Urinary bladder (tissue), 4 donors: ENCODE results near the gene VIPR1. TPM values are rescaled to one million over a fixed set of nuclear protein-coding genes. Genes with fewer than 3 reads are reported as not detected.
A peak's percentile ranks its signal among the peaks of the same experiment; 100 is the strongest.
"Not testable (repeated sequence)": the region's sequence is repeated elsewhere in the genome, so short reads cannot be mapped to it uniquely, and the experiment has no call there.

ENCODE experiments used
- DNase-seq: peaks from one replicate; pipeline ENCODE4 v3.0.0-alpha.2; 2015; ENCODE audit errors: extremely low spot score
- H3K27ac ChIP-seq: one replicate; pipeline ENCODE4 v1.5.1; 2013; ENCODE audit warnings: low read depth, mild to moderate bottlenecking, moderate library complexity
- H3K36me3 ChIP-seq: one replicate; pipeline ENCODE4 v1.6.1; 2013; ENCODE audit warnings: mild to moderate bottlenecking, moderate library complexity; ENCODE audit not compliant: insufficient read depth
- H3K4me1 ChIP-seq: one replicate; pipeline ENCODE4 v1.6.1; 2013; ENCODE audit warnings: mild to moderate bottlenecking, moderate library complexity; ENCODE audit not compliant: insufficient read depth
- H3K4me3 ChIP-seq: one replicate; pipeline ENCODE4 v1.5.1; 2013; ENCODE audit warnings: low read depth, low read length
- WGBS: extraction: QIAGEN DNeasy Blood & Tissue Kit; methylation state at CpG from one replicate; pipeline ENCODE4 v1.1.7; 2013; 5-methylcytosine and 5-hydroxymethylcytosine counted together
- polyA plus RNA-seq: library from polyadenylated mRNA; stranded (reverse); fragments of 200-250 nt; gene quantifications from one replicate; pipeline ENCODE4 v1.2.3, GENCODE V29; 2013
- small RNA-seq: library from RNA; depleted of rRNA; stranded (forward); fragments of <200 nt; gene quantifications from one replicate; pipeline ENCODE3, GENCODE V24; 2014
- total RNA-seq: library from RNA; depleted of rRNA; stranded (reverse); fragments of >200 nt; gene quantifications from one replicate; pipeline ENCODE4 v1.2.3, GENCODE V29; 2014
- donor health status: healthy with polysubstance abuse.
- donor health status: healthy.

The VIPR1 gene
- total and polyA plus RNA-seq, 2 donors = 5.2 to 6.2 TPM

GRCh38 chr3:42575137-42575741 lies 72.8 kb downstream of the VIPR1 start:
- H3K4me1 ChIP-seq = no peaks in the 10 kb centered on the region
- no peak for DNase-seq
- H3K36me3 ChIP-seq = no peaks in the 10 kb centered on the region
- H3K27ac ChIP-seq = no peak overlapping the region
- H3K4me3 ChIP-seq = no peak overlapping the region

DNA sequence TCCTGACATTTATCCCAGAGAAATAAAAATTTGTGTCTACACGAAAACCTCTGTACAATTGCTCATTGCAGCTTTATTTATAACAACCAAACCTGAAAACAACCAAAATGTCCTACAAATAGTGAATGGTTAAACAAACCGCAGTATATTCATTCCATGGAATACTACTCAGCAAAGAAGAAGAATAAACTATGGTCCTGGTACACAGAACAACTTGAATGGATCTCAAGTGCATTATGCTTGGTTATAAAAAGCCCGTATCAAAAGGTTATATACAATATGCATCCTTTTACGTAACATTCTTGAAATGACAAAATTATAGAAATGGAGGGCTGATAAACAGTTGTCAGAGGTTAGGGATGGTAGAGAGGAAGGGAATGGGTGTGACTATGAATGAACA lies 75.6 kb downstream of the VIPR1 start:
- H3K4me1 ChIP-seq = no peaks in the 10 kb centered on the region
- 96% methylated on average over 4 of the region's 4 CpGs for WGBS
- no peak overlapping the region for H3K27ac ChIP-seq
- H3K4me3 ChIP-seq = no peak overlapping the region
- H3K36me3 ChIP-seq = no peaks in the 10 kb centered on the region
- DNase-seq = no peak

GRCh38 chr3:42579346-42579745 lies 76.9 kb downstream of the VIPR1 start:
- not testable (repeated sequence) for H3K4me1 ChIP-seq, H3K4me3 ChIP-seq, H3K36me3 ChIP-seq, DNase-seq, H3K27ac ChIP-seq
- WGBS = 98% methylated on average over 4 of the region's 4 CpGs

GRCh38 chr3:42581400-42581708 lies 78.9 kb downstream of the VIPR1 start:
- Histone ChIP-seq H3K27ac (peak overlapping the region; percentile 65), H3K4me1 (no peaks in the 10 kb centered on the region), H3K4me3 (peak overlapping the region; percentile 74), H3K36me3 (no peaks in the 10 kb centered on the region)
- no peak for DNase-seq
- under 1% methylated on average over 11 of the region's 11 CpGs for WGBS

GRCh38 chr3:42581709-42582473 lies 79.4 kb downstream of the VIPR1 start, which contains the start of gene SEC22C:
Gene SEC22C, minus strand, starts transcription at chr3:42581967. Its CDS starts 12,921 bp downstream, at chr3:42569046.
- peak; percentile 85 for DNase-seq
- WGBS = under 1% methylated on average over 77 of the region's 77 CpGs
- peak within 1 kb of the TSS; percentile 65 for H3K27ac ChIP-seq
- H3K4me3 ChIP-seq = peak within 1 kb of the TSS; percentile 74
- H3K36me3 ChIP-seq = no peaks in the 10 kb centered on the region
- H3K4me1 ChIP-seq = no peaks in the 10 kb centered on the region

DNA sequence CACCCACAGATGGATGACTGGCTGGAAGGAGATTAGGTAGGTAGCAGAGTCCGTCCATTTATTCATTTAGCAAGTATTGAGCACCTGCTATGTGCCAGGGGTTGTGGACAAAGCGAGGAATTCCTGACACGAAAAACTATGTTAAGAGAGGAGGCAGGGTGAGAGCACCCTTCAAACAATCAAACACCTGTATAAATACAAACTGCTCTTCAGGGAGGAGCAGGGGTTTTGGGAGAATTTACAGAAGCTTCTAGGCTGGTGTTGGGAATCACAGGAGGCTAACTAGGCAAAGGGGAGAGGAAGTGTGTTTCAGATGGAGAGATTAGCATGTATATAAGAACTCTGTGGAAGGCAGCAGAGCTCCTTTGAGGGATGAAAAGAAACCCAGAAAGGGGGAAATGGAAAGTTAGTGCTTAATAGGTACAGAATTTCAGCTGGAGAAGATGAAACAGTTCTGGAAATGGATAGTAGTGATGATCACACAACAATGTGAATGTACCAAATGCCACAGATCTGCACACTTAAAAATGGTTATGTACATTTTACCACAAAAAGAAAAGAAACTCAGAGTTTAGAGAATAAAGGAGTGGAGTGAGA lies 80.1 kb downstream of the VIPR1 start:
- Histone ChIP-seq H3K36me3 (no peaks in the 10 kb centered on the region), H3K4me1 (no peaks in the 10 kb centered on the region), H3K27ac (peak overlapping the region; percentile 65), H3K4me3 (peak overlapping the region; percentile 74)
- 1% methylated on average over 3 of the region's 3 CpGs for WGBS
- no peak for DNase-seq

Small RNAs within 50 kb of the gene (small RNA-seq; reads per million reads assigned to genes)
- gene AC092047.1 = not detected

Other genes starting within 250 kb of the VIPR1 start
- gene CCK, start 236.5 kb upstream of the VIPR1 start, total RNA-seq = not detected
- not detected for gene CCK, start 236.5 kb upstream of the VIPR1 start, polyA plus RNA-seq
- not detected for gene LYZL4, start 92.0 kb upstream of the VIPR1 start, total RNA-seq
- not detected for gene LYZL4, start 92.0 kb upstream of the VIPR1 start, polyA plus RNA-seq
- gene SEC22C, start 79.3 kb downstream of the VIPR1 start, total RNA-seq = 57.8 TPM
- gene SEC22C, start 79.3 kb downstream of the VIPR1 start, polyA plus RNA-seq = 46.0 TPM
- 22.2 TPM for gene SS18L2, start 88.2 kb downstream of the VIPR1 start, total RNA-seq
- gene SS18L2, start 88.2 kb downstream of the VIPR1 start, polyA plus RNA-seq = 29.5 TPM
- gene NKTR, start 98.0 kb downstream of the VIPR1 start, total RNA-seq = 367 TPM
- gene NKTR, start 98.0 kb downstream of the VIPR1 start, polyA plus RNA-seq = 19.9 TPM
- gene ZBTB47, start 151.1 kb downstream of the VIPR1 start, total RNA-seq = 17.1 TPM
- gene ZBTB47, start 151.1 kb downstream of the VIPR1 start, polyA plus RNA-seq = 48.2 TPM
- 3.5 TPM for gene KLHL40, start 182.9 kb downstream of the VIPR1 start, total RNA-seq
- 0.06 TPM for gene KLHL40, start 182.9 kb downstream of the VIPR1 start, polyA plus RNA-seq
- gene HHATL, start 200.2 kb downstream of the VIPR1 start, total RNA-seq = 0.69 TPM
- gene HHATL, start 200.2 kb downstream of the VIPR1 start, polyA plus RNA-seq = 0.08 TPM